Fibroblast of villous mesenchyme (primary cell): Measurements from ENCODE around the gene CELF4. TPM values are rescaled to one million over a fixed set of nuclear protein-coding genes. Genes with fewer than 3 reads are reported as not detected.

Source experiments
- DNase-seq: peaks from one replicate; pipeline ENCODE4 v3.0.0-alpha.2; 2010; ENCODE audit warnings: low read depth
- H3K4me3 ChIP-seq: 2 replicates; pipeline ENCODE4 v1.5.1; 2011; ENCODE audit warnings: low read depth, mild to moderate bottlenecking, low read length
- total RNA-seq: library from RNA; depleted of rRNA; stranded (reverse); fragments of >200 nt; gene quantifications from 2 replicates; pipeline ENCODE4 v1.2.3, GENCODE V29; 2012
- TF ChIP-seq, protein P1 (sequence below): IDR thresholded peaks from 2 replicates; pipeline ENCODE4 v1.5.1; 2012; ENCODE audit warnings: low read depth, mild to moderate bottlenecking, low read length; ENCODE audit not compliant: insufficient read depth

CELF4 gene
- total RNA-seq, 1 donor, result not detected

DNA sequence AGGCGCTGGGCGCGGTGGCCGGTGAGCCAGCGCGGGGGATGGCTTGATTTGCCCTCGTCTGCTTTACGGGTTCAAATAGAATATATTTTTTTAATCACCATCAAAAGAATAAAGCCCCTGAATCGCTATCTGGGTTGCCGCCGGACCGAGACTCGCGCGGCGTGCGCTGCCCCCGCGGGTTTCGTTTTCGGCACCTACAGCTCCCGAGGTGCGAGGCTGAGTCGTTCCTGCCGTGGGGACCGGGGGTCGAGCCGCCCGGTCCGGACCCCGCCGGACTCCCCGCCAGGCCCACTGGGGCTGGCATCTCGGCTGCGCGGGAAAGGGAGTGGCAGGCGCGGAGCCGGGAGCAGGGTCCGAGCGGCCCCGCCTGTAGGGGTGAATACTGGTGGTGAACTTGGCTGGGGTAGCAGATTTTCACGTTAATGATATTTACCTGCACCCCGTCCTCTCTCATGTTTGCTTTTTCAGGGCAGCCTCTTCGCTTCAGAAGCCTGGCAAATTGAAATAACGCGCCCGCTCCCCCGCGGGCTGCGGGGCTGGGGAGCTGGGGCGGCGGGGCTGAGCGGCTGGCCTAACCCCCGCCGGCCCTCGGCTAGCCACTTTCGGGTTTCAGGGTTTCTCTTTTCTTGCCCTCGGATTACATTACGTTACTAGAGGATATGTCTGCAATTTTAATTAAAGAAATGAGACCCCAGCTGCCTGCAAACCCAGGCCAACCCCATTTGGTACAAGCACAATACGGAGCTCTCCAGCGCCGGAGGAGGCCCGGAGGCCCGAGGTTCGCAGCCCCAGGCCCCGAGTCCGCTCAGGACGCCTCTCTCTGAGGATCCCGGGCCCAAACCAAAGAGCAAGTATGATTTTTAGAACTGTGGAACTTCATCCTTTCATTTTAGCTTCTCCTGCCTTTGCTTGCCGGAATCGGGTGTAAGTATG, 1.7 kb upstream of the CELF4 start:
- H3K4me3 ChIP-seq, result peak overlapping the region; percentile 18
- TF ChIP-seq, protein P1, sequence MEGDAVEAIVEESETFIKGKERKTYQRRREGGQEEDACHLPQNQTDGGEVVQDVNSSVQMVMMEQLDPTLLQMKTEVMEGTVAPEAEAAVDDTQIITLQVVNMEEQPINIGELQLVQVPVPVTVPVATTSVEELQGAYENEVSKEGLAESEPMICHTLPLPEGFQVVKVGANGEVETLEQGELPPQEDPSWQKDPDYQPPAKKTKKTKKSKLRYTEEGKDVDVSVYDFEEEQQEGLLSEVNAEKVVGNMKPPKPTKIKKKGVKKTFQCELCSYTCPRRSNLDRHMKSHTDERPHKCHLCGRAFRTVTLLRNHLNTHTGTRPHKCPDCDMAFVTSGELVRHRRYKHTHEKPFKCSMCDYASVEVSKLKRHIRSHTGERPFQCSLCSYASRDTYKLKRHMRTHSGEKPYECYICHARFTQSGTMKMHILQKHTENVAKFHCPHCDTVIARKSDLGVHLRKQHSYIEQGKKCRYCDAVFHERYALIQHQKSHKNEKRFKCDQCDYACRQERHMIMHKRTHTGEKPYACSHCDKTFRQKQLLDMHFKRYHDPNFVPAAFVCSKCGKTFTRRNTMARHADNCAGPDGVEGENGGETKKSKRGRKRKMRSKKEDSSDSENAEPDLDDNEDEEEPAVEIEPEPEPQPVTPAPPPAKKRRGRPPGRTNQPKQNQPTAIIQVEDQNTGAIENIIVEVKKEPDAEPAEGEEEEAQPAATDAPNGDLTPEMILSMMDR, result no peak
- no peak for DNase-seq

DNA sequence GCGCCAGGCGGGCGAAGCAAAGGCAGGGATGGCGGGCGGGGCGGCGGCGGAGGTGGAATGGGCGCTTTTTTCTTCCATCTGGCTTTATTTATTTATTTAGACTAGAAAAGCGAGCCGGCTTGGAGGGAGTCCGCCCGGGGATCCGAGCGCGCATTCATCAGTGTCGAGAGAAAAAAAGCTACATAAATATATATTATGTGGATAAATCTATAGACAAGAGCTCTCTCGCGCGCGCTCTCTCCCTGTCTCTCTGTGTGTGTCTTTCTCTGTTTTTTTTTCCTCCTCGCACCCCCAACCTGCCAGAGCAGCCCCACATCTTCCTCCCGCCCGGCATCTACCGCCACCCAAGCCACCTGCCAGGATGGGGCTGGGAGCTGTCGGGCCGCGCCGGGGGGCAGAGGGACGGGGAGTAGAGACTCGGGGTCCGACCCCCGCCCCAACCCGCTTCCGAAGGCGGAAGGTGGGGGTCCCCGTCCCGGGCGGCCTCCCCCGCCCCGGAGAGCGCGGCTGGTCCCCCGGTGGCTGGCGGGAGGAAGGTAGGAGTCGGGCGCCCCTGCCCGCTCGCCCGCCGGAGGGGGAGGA, 972 bp upstream of the CELF4 start:
- DNase-seq, result no peak
- TF ChIP-seq, protein P1, result no peak
- H3K4me3 ChIP-seq, result no peak overlapping the region

DNA sequence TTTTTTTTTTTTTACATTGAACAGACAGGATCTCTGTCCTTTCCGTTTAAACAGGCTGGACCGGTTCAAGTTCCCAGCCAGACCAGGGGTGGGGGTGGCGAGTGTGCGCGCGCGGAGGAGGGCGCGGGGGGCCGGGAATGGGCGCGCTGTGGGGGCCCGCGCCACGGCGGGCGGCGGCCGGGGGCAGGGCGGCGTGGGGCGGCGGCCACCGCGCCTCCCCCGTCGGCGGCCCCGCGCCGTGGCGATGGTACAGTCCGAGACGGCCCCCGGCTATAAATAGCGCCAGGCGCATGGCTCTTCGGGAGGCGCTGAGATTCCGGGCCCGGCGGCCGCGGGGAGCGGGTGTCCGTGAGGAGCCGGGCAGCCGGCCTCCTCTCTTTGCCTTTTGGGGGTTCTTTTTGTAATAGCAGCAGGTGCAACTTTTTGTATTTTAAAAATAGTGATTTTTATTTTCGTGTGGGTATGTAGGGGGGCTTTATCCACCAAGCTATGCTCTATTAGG, 430 bp upstream of the CELF4 start:
- H3K4me3 ChIP-seq, result no peak overlapping the region
- DNase-seq, result no peak
- TF ChIP-seq, protein P1, result no peak

DNA sequence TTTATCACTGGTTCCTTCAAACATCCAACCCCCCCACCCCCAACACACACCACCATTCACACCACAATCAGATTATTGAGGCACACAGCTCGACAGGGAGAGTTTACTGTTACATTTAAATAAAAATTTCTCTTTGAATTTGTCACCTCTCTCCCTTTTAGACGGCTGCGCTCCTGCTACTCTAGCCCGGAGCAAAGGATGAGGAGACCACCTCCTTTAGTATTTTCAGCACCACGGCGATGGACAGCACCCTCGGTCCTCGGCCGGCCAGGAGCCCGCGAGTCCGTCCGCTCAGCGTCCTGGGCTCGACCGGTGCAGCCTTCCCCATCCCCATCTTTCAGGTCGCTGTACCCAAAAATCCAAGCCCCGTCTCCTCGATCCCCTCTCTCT, 892 bp downstream of the CELF4 start:
- H3K4me3 ChIP-seq, result no peak overlapping the region
- TF ChIP-seq, protein P1, result no peak
- peak; percentile 28 for DNase-seq

DNA sequence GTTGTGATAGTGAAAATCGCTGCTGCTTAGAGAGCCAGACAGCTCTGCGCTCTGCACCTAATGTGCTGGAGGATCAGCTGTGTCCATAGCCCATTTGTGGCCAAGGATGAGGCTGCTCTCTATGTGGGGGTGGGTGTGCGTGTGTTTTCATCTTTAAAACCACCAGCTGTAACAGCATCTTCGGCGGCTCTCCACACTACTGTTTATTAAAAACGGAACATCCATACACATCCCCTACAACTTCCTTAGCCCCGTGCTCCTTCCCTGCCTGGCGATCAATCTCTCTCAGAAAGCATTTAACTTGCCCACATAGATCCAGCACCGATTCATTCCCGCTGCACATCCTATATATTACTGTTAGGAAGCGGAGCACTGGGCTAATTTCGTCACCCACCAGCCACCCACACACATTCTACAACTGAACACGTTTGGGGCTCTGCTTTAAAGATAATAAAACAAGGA, 1.6 kb downstream of the CELF4 start:
- no peak for DNase-seq
- no peak overlapping the region for H3K4me3 ChIP-seq
- TF ChIP-seq, protein P1, result no peak

DNA sequence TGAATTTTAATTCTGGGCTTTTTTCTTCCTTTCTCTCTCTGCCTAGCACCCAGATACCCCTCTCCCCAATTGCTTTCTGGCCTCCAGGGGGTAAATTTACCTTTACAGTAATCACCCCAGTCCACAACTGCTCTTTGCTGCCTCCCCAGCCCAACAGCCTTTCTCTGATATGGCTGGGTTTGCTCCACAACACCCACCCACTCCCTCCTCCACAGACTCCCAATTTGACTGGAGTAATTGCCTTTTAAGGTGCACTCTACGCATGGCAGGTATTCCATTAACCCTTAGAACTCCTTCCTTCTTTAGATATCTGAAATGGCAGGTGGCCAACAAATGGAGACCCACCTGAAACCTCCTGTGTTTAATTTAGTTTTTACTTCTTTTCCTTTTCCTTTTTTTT, 3.6 kb downstream of the CELF4 start:
- TF ChIP-seq, protein P1, result no peak
- DNase-seq, result no peak
- H3K4me3 ChIP-seq, result no peak overlapping the region
